Gastrocnemius medialis (tissue), 4 donors: ENCODE results near the gene DHRS1. TPM values are rescaled to one million over a fixed set of nuclear protein-coding genes. Genes with fewer than 3 reads are reported as not detected.

Source experiments
- ATAC-seq, 2 donors: fragments of 150-250 bp; one replicate each; pipeline ENCODE4 v1.9.1; 2016
- DNase-seq, 2 donors: peaks; one replicate each; pipeline ENCODE4 v3.0.0-alpha.2; 2019
- H3K27ac ChIP-seq, 4 donors: fragments of 200-600 bp; sonication (generic); 1 replicate in 1 of 4; 2 replicates in 3 of 4; pipeline ENCODE4 v1.5.1; 2016 to 2018; ENCODE audit warnings: mild to moderate bottlenecking in 2 of 4, moderate library complexity in 1 of 4
- H3K27me3 ChIP-seq, 3 donors: fragments of 200-600 bp; sonication (generic) in 2 of 3; 1 replicate in 1 of 3; 2 replicates in 2 of 3; pipeline versions ENCODE4 v1.5.1 to v1.6.0; 2016 to 2019; ENCODE audit warnings: mild to moderate bottlenecking in 1 of 3, moderate library complexity in 1 of 3
- H3K36me3 ChIP-seq, 2 donors: fragments of 200-600 bp; sonication (generic) in 1 of 2; one replicate each; pipeline ENCODE4 v1.5.1; 2017 to 2018
- H3K4me1 ChIP-seq, 2 donors: fragments of 200-600 bp; sonication (generic) in 1 of 2; one replicate each; pipeline ENCODE4 v1.5.1; 2016 to 2017; ENCODE audit warnings: mild to moderate bottlenecking in 2 of 2
- H3K4me3 ChIP-seq, 4 donors: fragments of 200-600 bp; sonication (generic) in 3 of 4; 1 replicate in 1 of 4; 2 replicates in 3 of 4; pipeline ENCODE4 v1.5.1; 2016 to 2019; ENCODE audit warnings: mild to moderate bottlenecking in 2 of 4
- H3K9me3 ChIP-seq, 3 donors: fragments of 200-600 bp; sonication (generic) in 2 of 3; 1 replicate in 1 of 3; 2 replicates in 2 of 3; pipeline ENCODE4 v1.5.1; 2016 to 2019
- CTCF ChIP-seq, 5 experiments: fragments of 450-650 bp in 3 of 5; fragments of 200-600 bp in 2 of 5; sonication (generic) in 2 of 5; IDR thresholded peaks in 4 of 5; conservative IDR thresholded peaks in 1 of 5; 1 replicate in 4 of 5; 2 replicates in 1 of 5; pipeline ENCODE4 v1.5.1; 2016 to 2019; ENCODE audit warnings: antibody characterized with exemption in 5 of 5, mild to moderate bottlenecking in 3 of 5, moderate library complexity in 3 of 5
- POLR2A ChIP-seq, 2 donors: fragments of 450-650 bp; IDR thresholded peaks; one replicate each; pipeline ENCODE4 v1.6.1; 2017; ENCODE audit warnings: antibody characterized with exemption in 2 of 2, mild to moderate bottlenecking in 2 of 2, moderate library complexity in 2 of 2
- in situ Hi-C, 4 donors: fragments of 200-750 bp; cut with MboI; loops; one replicate each; pipeline versions ENCODE4 v1.15.0 to v1.8.0; 2017; ENCODE audit warnings: low sequenced_read_pairs in 4 of 4
- intact Hi-C: fragments of 100-400 bp; cut with DNase I; formaldehyde crosslinking; loops from one replicate; pipeline ENCODE4 v1.15.1; 2023; ENCODE audit warnings: low total_unique reads
- total RNA-seq, 4 donors: library from RNA; depleted of rRNA; stranded (reverse); fragments of >200 nt; gene quantifications; one replicate each; pipeline versions ENCODE4 v1.1.0 to v1.2.3, GENCODE V29; 2016

Gene DHRS1
- total RNA-seq, 4 donors from 2014 or later = 1.9 to 12.2 (median 8.2) TPM

- ATAC-seq = no peak
- Histone ChIP-seq H3K36me3 (peaks cover 0 to 11% of the 10 kb centered on the region in 2 donors), H3K4me1 (no peaks in the 10 kb centered on the region), H3K27ac (no peak overlapping the region), H3K27me3 (no peaks in the 10 kb centered on the region), H3K4me3 (no peak overlapping the region), H3K9me3 (no peaks in the 10 kb centered on the region)
- intact Hi-C loops = no loop called here
- DNase-seq = no peak
- no peak for TF ChIP-seq POLR2A (IDR thresholded peaks at IDR 0.05)
- TF ChIP-seq CTCF (IDR thresholded peaks at IDR 0.05 in 4 of 5, conservative IDR thresholded peaks at IDR 0.05 in 1 of 5) = no peak
- in situ Hi-C loops = no loop called here
Measured at GRCh38 chr14:24261256-24261968, 38.2 kb downstream of the DHRS1 start.

- intact Hi-C loops (no loop called here), in situ Hi-C loops (no loop called here)
- Histone ChIP-seq H3K4me1 (no peaks in the 10 kb centered on the region), H3K9me3 (no peaks in the 10 kb centered on the region), H3K4me3 (no peak overlapping the region), H3K27me3 (no peaks in the 10 kb centered on the region), H3K36me3 (peaks cover 0 to 7% of the 10 kb centered on the region in 2 donors), H3K27ac (no peak overlapping the region)
- ATAC-seq = no peak
- no peak for DNase-seq
- TF ChIP-seq POLR2A (IDR thresholded peaks at IDR 0.05) = no peak
- TF ChIP-seq CTCF (IDR thresholded peaks at IDR 0.05 in 4 of 5, conservative IDR thresholded peaks at IDR 0.05 in 1 of 5) = no peak
Measured at GRCh38 chr14:24260780-24261157, 38.8 kb downstream of the DHRS1 start.

- no peaks in the 10 kb centered on the region for H3K9me3 ChIP-seq
Measured at GRCh38 chr14:24260026-24260779, 39.4 kb downstream of the DHRS1 start.

GRCh38 chr14:24259282-24260025 lies 40.1 kb downstream of the DHRS1 start:
- ATAC-seq = no peak
- in situ Hi-C loops = no loop called here
- no peak for TF ChIP-seq CTCF (IDR thresholded peaks at IDR 0.05 in 4 of 5, conservative IDR thresholded peaks at IDR 0.05 in 1 of 5)
- no peak for TF ChIP-seq POLR2A (IDR thresholded peaks at IDR 0.05)

More at GRCh38 chr14:24260026-24260779, 39.4 kb downstream of the DHRS1 start:
- Histone ChIP-seq H3K4me3 (no peak overlapping the region), H3K27me3 (no peaks in the 10 kb centered on the region), H3K27ac (no peak overlapping the region), H3K4me1 (no peaks in the 10 kb centered on the region), H3K36me3 (peaks cover 0 to 2% of the 10 kb centered on the region in 2 donors)
- in situ Hi-C loops (no loop called here), intact Hi-C loops (no loop called here)
- no peak for ATAC-seq
- TF ChIP-seq POLR2A (IDR thresholded peaks at IDR 0.05) (no peak), CTCF (IDR thresholded peaks at IDR 0.05 in 4 of 5, conservative IDR thresholded peaks at IDR 0.05 in 1 of 5) (no peak)
- no peak for DNase-seq

More at GRCh38 chr14:24259282-24260025, 40.1 kb downstream of the DHRS1 start:
- Histone ChIP-seq H3K4me1 (no peaks in the 10 kb centered on the region), H3K27ac (no peak overlapping the region), H3K4me3 (no peak overlapping the region), H3K27me3 (no peaks in the 10 kb centered on the region), H3K9me3 (no peaks in the 10 kb centered on the region), H3K36me3 (no peaks in the 10 kb centered on the region)
- DNase-seq = no peak
- intact Hi-C loops = no loop called here
